ENCODE measurements around the gene KNSTRN.

The KNSTRN gene

GRCh38 chr15:40367371-40367685 lies 15.2 kb upstream of the KNSTRN start:
- no peak for DNase-seq

GRCh38 chr15:40367686-40368611 lies 14.6 kb upstream of the KNSTRN start:
- peak; percentile 93 for DNase-seq

GRCh38 chr15:40368719-40369473 lies 13.6 kb upstream of the KNSTRN start:
- no peak for DNase-seq

GRCh38 chr15:40369474-40369869 lies 13.0 kb upstream of the KNSTRN start:
- no peak for DNase-seq

GRCh38 chr15:40369971-40370370 lies 12.6 kb upstream of the KNSTRN start:
- DNase-seq = no peak

- DNase-seq = no peak
These were observed 9.5 kb upstream of the KNSTRN start for GRCh38 chr15:40372981-40373380.

- no peak for DNase-seq
These were observed 4.9 kb upstream of the KNSTRN start for GRCh38 chr15:40377606-40378005.

GRCh38 chr15:40379374-40379773 lies 3.1 kb upstream of the KNSTRN start:
- no peak for DNase-seq

GRCh38 chr15:40379853-40380252 lies 2.7 kb upstream of the KNSTRN start:
- no peak for DNase-seq

GRCh38 chr15:40380636-40381035 lies 1.9 kb upstream of the KNSTRN start:
- DNase-seq = no peak

- DNase-seq = no peak
These were observed 547 bp upstream of the KNSTRN start for GRCh38 chr15:40381818-40382529.

- no peak for DNase-seq
These were observed 4.0 kb downstream of the KNSTRN start for GRCh38 chr15:40386480-40386879.

GRCh38 chr15:40388941-40389823 lies 6.7 kb downstream of the KNSTRN start:
- no peak for DNase-seq

- DNase-seq = no peak
These were observed 7.5 kb downstream of the KNSTRN start for GRCh38 chr15:40389824-40390595.

- no peak for DNase-seq
These were observed 10.7 kb downstream of the KNSTRN start for GRCh38 chr15:40392986-40393948.

- DNase-seq = no peak
These were observed 15.3 kb downstream of the KNSTRN start for GRCh38 chr15:40397688-40398412.

GRCh38 chr15:40398413-40398873 lies 15.9 kb downstream of the KNSTRN start:
- DNase-seq = peak; percentile 62

- DNase-seq = no peak
These were observed 16.8 kb downstream of the KNSTRN start for GRCh38 chr15:40399370-40399769.
